PC-3 (cell line): ENCODE measurements around the gene CCDC92. TPM values are rescaled to one million over a fixed set of nuclear protein-coding genes. Genes with fewer than 3 reads are reported as not detected.
A peak's percentile ranks its signal among the peaks of the same experiment; 100 is the strongest.

ENCODE experiments used
- ATAC-seq: fragments of 200-7000 bp; cut with Tn5 transposase; 2 replicates; pipeline ENCODE4 v1.9.1; 2020; ENCODE audit warnings: mild to moderate bottlenecking, moderate library complexity
- BruUV-seq: library from RNA; stranded (reverse); fragments of 400-500 nt; replicated peaks from 2 replicates; lab custom pipeline; 2021; lab: Mats Ljungman, UMichigan
- CTCF ChIA-PET: fragments of 300-600 bp; sonication (Branson Sonifier 250); formaldehyde crosslinking; loops from one replicate; lab custom pipeline; 2022; ENCODE audit warnings: antibody characterized with exemption; lab: Charles Lee
- POLR2A ChIA-PET: fragments of 300-600 bp; sonication (Branson Sonifier 250); formaldehyde crosslinking; loops from one replicate; lab custom pipeline; 2022; ENCODE audit warnings: antibody characterized with exemption; ENCODE audit not compliant: unreplicated experiment; lab: Charles Lee
- DNase-seq: peaks from one replicate; pipeline ENCODE4 v3.0.0-alpha.2; 2015
- H2AFZ ChIP-seq: fragments of 300-600 bp; sonication (generic); 2 replicates; pipeline ENCODE4 v1.6.0; 2016; ENCODE audit warnings: antibody characterized with exemption, low read length
- H3F3A ChIP-seq: fragments of 300-600 bp; sonication (generic); one replicate; pipeline ENCODE4 v1.6.0; 2017; ENCODE audit warnings: antibody characterized with exemption, low read length, control low read depth, mild to moderate bottlenecking; ENCODE audit not compliant: unreplicated experiment
- H3K27ac ChIP-seq: fragments of 300-600 bp; sonication (generic); 2 replicates; pipeline ENCODE4 v1.5.1; 2016; ENCODE audit warnings: mild to moderate bottlenecking, low read length
- H3K27me3 ChIP-seq: fragments of 300-600 bp; sonication (generic); 2 replicates; pipeline ENCODE4 v1.6.1; 2016; ENCODE audit warnings: low read length, mixed read lengths
- H3K36me3 ChIP-seq: fragments of 300-600 bp; sonication (generic); 2 replicates; pipeline ENCODE4 v1.6.1; 2016; ENCODE audit warnings: low read depth, mixed run types, low read length, mixed read lengths
- H3K4me1 ChIP-seq: fragments of 300-600 bp; sonication (generic); 2 replicates; pipeline ENCODE4 v1.5.1; 2016; ENCODE audit warnings: low read length; ENCODE audit not compliant: insufficient read depth
- H3K4me2 ChIP-seq: fragments of 300-600 bp; sonication (generic); 2 replicates; pipeline ENCODE4 v1.6.0; 2016; ENCODE audit warnings: low read length
- H3K4me3 ChIP-seq: fragments of 300-600 bp; sonication (generic); 2 replicates; pipeline ENCODE4 v1.5.1; 2016; ENCODE audit warnings: mild to moderate bottlenecking, low read length, mixed read lengths
- H3K79me2 ChIP-seq: fragments of 300-600 bp; sonication (generic); 2 replicates; pipeline ENCODE4 v1.6.1; 2017; ENCODE audit warnings: low read length, mixed read lengths
- H3K9ac ChIP-seq: fragments of 300-600 bp; sonication (generic); 2 replicates; pipeline ENCODE4 v1.6.0; 2016; ENCODE audit warnings: mild to moderate bottlenecking, low read length
- H3K9me2 ChIP-seq: fragments of 300-600 bp; sonication (generic); replicated peaks from 2 replicates; pipeline ENCODE4 v1.6.1; 2016; ENCODE audit warnings: mixed run types, low read length, mixed read lengths
- H3K9me3 ChIP-seq: fragments of 300-600 bp; sonication (generic); 2 replicates; pipeline ENCODE4 v1.6.1; 2016; ENCODE audit warnings: low read length, mixed read lengths
- H4K20me1 ChIP-seq: fragments of 300-600 bp; sonication (generic); 2 replicates; pipeline ENCODE4 v1.6.1; 2016; ENCODE audit warnings: low read length, mixed read lengths
- EZH2 ChIP-seq: fragments of 300-600 bp; sonication (generic); IDR thresholded peaks from one replicate; pipeline ENCODE4 v1.6.1; 2017; ENCODE audit warnings: antibody characterized with exemption, mild to moderate bottlenecking, low read length; ENCODE audit not compliant: unreplicated experiment
- EZH2phosphoT487 ChIP-seq: fragments of 300-600 bp; sonication (generic); IDR thresholded peaks from 2 replicates; pipeline ENCODE4 v1.6.1; 2018; ENCODE audit warnings: mild to moderate bottlenecking, antibody characterized with exemption, low read length, borderline replicate concordance
- intact Hi-C: fragments of 100-400 bp; cut with micrococcal nuclease; formaldehyde crosslinking; loops from 2 replicates; pipeline ENCODE4 v1.9.0; 2023
- total RNA-seq: library from RNA; depleted of rRNA; stranded (reverse); fragments of >200 nt; gene quantifications from 2 replicates; pipeline ENCODE4 v1.2.3, GENCODE V29; 2014
- TF ChIP-seq, protein P1 (sequence below): fragments of 300-600 bp; sonication (generic); conservative IDR thresholded peaks from 2 replicates; pipeline ENCODE4 v1.5.1; 2017; ENCODE audit warnings: antibody characterized with exemption, low read depth, mild to moderate bottlenecking, low read length

The CCDC92 gene
- total RNA-seq, 1 experiment from 2014 or later, result 9.6 TPM

- intact Hi-C loops, result no loop called here
- H3K9me3 ChIP-seq, result peaks cover 3% of the 10 kb centered on the region; the same call in 1 of the 2 replicates
- no peak overlapping the region for H3K4me2 ChIP-seq
- no peaks in the 10 kb centered on the region for H3K4me1 ChIP-seq
- no peak overlapping the region for H3K27ac ChIP-seq
- POLR2A ChIA-PET, result no interaction called here
- BruUV-seq, result TSS peak; percentile 45
- peaks cover 4% of the 10 kb centered on the region; the same call in 1 of the 2 replicates for H3K36me3 ChIP-seq
- H3F3A ChIP-seq, result no peaks in the 10 kb centered on the region
- ATAC-seq, result no peak
- DNase-seq, result no peak
- TF ChIP-seq EZH2phosphoT487 (no peak), EZH2 (no peak)
- TF ChIP-seq, protein P1, sequence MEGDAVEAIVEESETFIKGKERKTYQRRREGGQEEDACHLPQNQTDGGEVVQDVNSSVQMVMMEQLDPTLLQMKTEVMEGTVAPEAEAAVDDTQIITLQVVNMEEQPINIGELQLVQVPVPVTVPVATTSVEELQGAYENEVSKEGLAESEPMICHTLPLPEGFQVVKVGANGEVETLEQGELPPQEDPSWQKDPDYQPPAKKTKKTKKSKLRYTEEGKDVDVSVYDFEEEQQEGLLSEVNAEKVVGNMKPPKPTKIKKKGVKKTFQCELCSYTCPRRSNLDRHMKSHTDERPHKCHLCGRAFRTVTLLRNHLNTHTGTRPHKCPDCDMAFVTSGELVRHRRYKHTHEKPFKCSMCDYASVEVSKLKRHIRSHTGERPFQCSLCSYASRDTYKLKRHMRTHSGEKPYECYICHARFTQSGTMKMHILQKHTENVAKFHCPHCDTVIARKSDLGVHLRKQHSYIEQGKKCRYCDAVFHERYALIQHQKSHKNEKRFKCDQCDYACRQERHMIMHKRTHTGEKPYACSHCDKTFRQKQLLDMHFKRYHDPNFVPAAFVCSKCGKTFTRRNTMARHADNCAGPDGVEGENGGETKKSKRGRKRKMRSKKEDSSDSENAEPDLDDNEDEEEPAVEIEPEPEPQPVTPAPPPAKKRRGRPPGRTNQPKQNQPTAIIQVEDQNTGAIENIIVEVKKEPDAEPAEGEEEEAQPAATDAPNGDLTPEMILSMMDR, result no peak
- H3K9me2 ChIP-seq, result no peaks in the 10 kb centered on the region
- no peaks in the 10 kb centered on the region for H3K27me3 ChIP-seq
- H3K79me2 ChIP-seq, result no peaks in the 10 kb centered on the region
- no peaks in the 10 kb centered on the region for H4K20me1 ChIP-seq
- H3K9ac ChIP-seq, result no peak overlapping the region
- CTCF ChIA-PET, result no interaction called here
- H2AFZ ChIP-seq, result no peak overlapping the region
- no peak overlapping the region for H3K4me3 ChIP-seq
Observed at GRCh38 chr12:123936471-123936870, 36.2 kb downstream of the CCDC92 start.

- CTCF ChIA-PET, result no interaction called here
- no peaks in the 10 kb centered on the region for H3K27me3 ChIP-seq
- H3K79me2 ChIP-seq, result no peaks in the 10 kb centered on the region
- ATAC-seq (no peak), DNase-seq (no peak)
- no peak overlapping the region for H3K9ac ChIP-seq
- H3K4me2 ChIP-seq, result no peak overlapping the region
- no peaks in the 10 kb centered on the region for H3K9me2 ChIP-seq
- H4K20me1 ChIP-seq, result no peaks in the 10 kb centered on the region
- no peaks in the 10 kb centered on the region for H3K4me1 ChIP-seq
- no peak overlapping the region for H3K4me3 ChIP-seq
- no TSS peak for BruUV-seq
- intact Hi-C loops, result no loop called here
- no peak overlapping the region for H2AFZ ChIP-seq
- POLR2A ChIA-PET, result no interaction called here
- no peak for TF ChIP-seq EZH2phosphoT487
- TF ChIP-seq, protein P1, result no peak
- no peak for TF ChIP-seq EZH2
- no peaks in the 10 kb centered on the region for H3K36me3 ChIP-seq
- no peak overlapping the region for H3K27ac ChIP-seq
- H3F3A ChIP-seq, result no peaks in the 10 kb centered on the region
- no peaks in the 10 kb centered on the region for H3K9me3 ChIP-seq
Observed at GRCh38 chr12:123935956-123936355, 36.7 kb downstream of the CCDC92 start.

DNA sequence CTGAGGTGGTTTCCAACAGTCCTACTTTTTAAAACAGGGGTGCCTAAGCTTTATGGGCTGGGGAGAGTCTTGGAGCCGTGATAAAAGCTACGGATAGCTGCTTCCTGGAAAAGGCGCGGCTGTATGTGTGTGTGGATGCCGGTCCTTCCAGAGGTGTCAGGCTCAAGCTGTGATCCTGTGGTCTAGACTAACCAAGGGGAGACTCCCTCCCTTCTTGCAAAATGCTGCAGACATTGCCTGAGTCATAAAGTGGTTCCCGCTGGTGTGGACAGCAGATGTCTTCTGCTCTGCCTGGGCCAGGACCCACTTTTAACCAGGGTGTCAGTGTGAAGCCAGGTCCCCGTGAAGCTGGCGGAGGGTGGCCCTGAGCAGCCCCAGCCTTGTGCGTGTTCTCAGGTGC is 37.8 kb downstream of the CCDC92 start:
- CTCF ChIA-PET, result no interaction called here
- H3K27me3 ChIP-seq, result no peaks in the 10 kb centered on the region

More for the DNA sequence above, 37.8 kb downstream of the CCDC92 start:
- no TSS peak for BruUV-seq
- Histone ChIP-seq H3K36me3 (no peaks in the 10 kb centered on the region), H2AFZ (no peak overlapping the region), H4K20me1 (no peaks in the 10 kb centered on the region), H3K27ac (no peak overlapping the region), H3K79me2 (no peaks in the 10 kb centered on the region), H3K9me3 (no peaks in the 10 kb centered on the region), H3F3A (no peaks in the 10 kb centered on the region), H3K4me3 (no peak overlapping the region), H3K9ac (no peak overlapping the region), H3K9me2 (no peaks in the 10 kb centered on the region), H3K4me2 (no peak overlapping the region), H3K4me1 (no peaks in the 10 kb centered on the region)
- POLR2A ChIA-PET, result no interaction called here
- no peak for DNase-seq
- TF ChIP-seq EZH2phosphoT487, result no peak
- TF ChIP-seq EZH2, result no peak
- TF ChIP-seq, protein P1, result no peak
- no peak for ATAC-seq
- intact Hi-C loops, result no loop called here
